Esophagus muscularis mucosa (tissue), 3 donors: ENCODE data around the gene ZNF408.

Experiments used
- CTCF ChIP-seq, 3 experiments: fragments of 200-600 bp in 2 of 3; fragments of 450-650 bp in 1 of 3; sonication (generic) in 2 of 3; IDR thresholded peaks; one replicate each; pipeline ENCODE4 v1.5.1; 2017 to 2019; ENCODE audit warnings: antibody characterized with exemption in 3 of 3, mild to moderate bottlenecking in 2 of 3, moderate library complexity in 1 of 3
- EP300 ChIP-seq: sonication (generic); formaldehyde crosslinking; IDR thresholded peaks from one replicate; pipeline ENCODE4 v1.6.1; 2017; ENCODE audit warnings: antibody characterized with exemption

GRCh38 chr11:46701078-46701654 lies 335 bp downstream of the ZNF408 start:
- TF ChIP-seq EP300 (no peak), CTCF (IDR thresholded peaks at IDR 0.05) (no peak)
